Kidney epithelial cell (primary cell): ENCODE data around the gene SREK1. TPM values are rescaled to one million over a fixed set of nuclear protein-coding genes. Genes with fewer than 3 reads are reported as not detected.
"Not testable (repeated sequence)": the region's sequence is repeated elsewhere in the genome, so short reads cannot be mapped to it uniquely, and the experiment has no call there.

ENCODE experiments used
- DNase-seq: peaks from one replicate; pipeline ENCODE4 v3.0.0-alpha.2; 2010; ENCODE audit warnings: low read depth
- H3K27me3 ChIP-seq: 2 replicates; pipeline ENCODE4 v1.6.0; 2011; ENCODE audit warnings: low read length; ENCODE audit not compliant: control insufficient read depth, insufficient read depth
- H3K36me3 ChIP-seq: 2 replicates; pipeline ENCODE4 v1.5.1; 2011; ENCODE audit warnings: low read length; ENCODE audit not compliant: control insufficient read depth, insufficient read depth
- H3K4me3 ChIP-seq: 2 replicates; pipeline ENCODE4 v1.5.1; 2011; ENCODE audit warnings: low read depth, mild to moderate bottlenecking, control low read depth, low read length
- total RNA-seq: library from RNA; depleted of rRNA; stranded (reverse); fragments of >200 nt; gene quantifications from 2 replicates; pipeline ENCODE4 v1.2.3, GENCODE V29; 2015
- TF ChIP-seq, protein P1 (sequence below): IDR thresholded peaks from 2 replicates; pipeline ENCODE4 v1.5.1; 2011; ENCODE audit warnings: mild to moderate bottlenecking, moderate library complexity, low read length, control low read depth, inconsistent platforms; ENCODE audit not compliant: insufficient read depth, poor library complexity, severe bottlenecking

The SREK1 gene
- total RNA-seq, 1 donor from 2014 or later = 26.9 TPM

DNA sequence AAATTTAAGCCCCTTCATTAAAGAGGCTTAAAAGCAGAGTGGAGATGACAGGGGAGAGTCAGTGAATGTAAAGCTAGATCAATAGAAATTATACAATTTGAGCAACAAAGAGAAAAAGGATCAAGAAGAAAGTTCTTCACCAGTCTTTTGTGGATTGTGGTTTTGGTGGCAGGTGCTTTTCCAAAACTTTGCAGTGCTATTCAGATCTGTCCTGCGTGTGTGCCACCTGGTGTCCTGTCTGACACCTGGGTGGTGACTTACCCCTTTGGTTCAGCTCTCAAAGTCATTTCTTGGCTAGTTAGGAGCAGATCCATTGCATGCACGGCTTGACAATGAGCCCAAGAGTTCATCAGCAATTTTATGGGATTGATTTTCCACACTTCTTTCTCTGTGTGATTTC lies 69.4 kb downstream of the SREK1 start:
- Histone ChIP-seq H3K4me3 (no peak overlapping the region), H3K36me3 (no peaks in the 10 kb centered on the region), H3K27me3 (no peaks in the 10 kb centered on the region)
- TF ChIP-seq, protein P1, sequence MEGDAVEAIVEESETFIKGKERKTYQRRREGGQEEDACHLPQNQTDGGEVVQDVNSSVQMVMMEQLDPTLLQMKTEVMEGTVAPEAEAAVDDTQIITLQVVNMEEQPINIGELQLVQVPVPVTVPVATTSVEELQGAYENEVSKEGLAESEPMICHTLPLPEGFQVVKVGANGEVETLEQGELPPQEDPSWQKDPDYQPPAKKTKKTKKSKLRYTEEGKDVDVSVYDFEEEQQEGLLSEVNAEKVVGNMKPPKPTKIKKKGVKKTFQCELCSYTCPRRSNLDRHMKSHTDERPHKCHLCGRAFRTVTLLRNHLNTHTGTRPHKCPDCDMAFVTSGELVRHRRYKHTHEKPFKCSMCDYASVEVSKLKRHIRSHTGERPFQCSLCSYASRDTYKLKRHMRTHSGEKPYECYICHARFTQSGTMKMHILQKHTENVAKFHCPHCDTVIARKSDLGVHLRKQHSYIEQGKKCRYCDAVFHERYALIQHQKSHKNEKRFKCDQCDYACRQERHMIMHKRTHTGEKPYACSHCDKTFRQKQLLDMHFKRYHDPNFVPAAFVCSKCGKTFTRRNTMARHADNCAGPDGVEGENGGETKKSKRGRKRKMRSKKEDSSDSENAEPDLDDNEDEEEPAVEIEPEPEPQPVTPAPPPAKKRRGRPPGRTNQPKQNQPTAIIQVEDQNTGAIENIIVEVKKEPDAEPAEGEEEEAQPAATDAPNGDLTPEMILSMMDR = no peak
- DNase-seq = no peak

DNA sequence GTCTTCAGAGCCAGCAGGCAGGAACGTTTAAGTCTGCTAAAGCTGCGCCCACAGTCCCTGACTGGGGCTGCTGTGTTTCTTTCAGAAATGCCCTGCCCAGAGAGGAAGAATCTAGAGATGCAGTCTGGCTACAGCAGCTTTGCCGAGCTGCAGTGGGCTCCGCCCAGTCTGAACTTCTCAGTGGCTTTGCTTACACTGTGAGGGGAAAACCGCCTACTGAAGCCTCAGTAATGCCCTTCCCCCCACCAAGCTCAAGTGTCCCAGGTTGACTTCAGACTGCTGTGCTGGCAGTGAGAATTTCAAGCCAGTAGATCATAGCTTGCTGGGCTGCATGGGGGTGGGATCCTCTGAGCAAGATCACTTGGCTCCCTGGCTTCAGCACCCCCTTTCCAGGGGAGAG lies 78.4 kb downstream of the SREK1 start:
- no peak overlapping the region for H3K4me3 ChIP-seq
- no peaks in the 10 kb centered on the region for H3K27me3 ChIP-seq
- no peaks in the 10 kb centered on the region for H3K36me3 ChIP-seq
- TF ChIP-seq, protein P1 = no peak
- DNase-seq = no peak

DNA sequence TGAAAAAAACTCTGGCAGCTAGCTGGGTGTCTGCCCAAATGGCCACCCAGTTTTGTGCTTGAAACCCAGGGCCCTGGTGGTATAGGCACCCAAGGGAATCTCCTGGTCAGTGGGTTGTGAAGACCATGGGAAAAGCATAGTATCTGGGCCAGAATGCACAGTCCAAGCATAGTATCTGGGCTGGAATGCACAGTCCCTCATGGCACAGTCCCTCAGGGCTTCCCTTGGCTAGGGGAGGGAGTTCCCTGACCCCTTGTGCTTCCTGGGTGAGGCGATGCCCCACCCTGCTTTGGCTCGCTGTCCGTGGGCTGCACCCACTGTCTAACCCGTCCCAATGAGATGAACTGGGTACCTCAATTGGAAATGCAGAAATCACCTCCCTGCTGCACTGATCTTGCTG lies 78.8 kb downstream of the SREK1 start:
- DNase-seq, H3K4me3 ChIP-seq, H3K27me3 ChIP-seq, H3K36me3 ChIP-seq: not testable (repeated sequence)

DNA sequence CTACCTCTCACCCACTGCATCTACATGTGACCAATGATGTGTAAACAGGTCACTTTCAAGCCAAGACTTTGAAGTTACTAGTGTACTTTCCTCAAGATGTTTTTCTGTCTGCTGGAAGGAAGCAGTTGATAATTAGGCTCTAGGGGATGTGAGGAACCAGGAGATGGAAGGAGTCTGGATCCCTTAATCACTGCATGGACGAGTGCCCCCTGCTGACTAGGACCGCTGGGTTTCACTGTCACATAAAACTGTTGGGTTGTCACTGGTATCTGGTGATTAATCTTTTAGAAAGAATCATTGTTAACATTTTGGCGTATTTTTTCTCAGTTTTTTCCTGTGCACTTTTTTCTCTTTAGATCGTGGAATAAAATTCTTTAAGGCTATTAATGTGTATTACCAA lies 79.5 kb downstream of the SREK1 start:
- Histone ChIP-seq H3K4me3 (no peak overlapping the region), H3K36me3 (no peaks in the 10 kb centered on the region), H3K27me3 (no peaks in the 10 kb centered on the region)
- TF ChIP-seq, protein P1 = peak; percentile 48
- DNase-seq = no peak

DNA sequence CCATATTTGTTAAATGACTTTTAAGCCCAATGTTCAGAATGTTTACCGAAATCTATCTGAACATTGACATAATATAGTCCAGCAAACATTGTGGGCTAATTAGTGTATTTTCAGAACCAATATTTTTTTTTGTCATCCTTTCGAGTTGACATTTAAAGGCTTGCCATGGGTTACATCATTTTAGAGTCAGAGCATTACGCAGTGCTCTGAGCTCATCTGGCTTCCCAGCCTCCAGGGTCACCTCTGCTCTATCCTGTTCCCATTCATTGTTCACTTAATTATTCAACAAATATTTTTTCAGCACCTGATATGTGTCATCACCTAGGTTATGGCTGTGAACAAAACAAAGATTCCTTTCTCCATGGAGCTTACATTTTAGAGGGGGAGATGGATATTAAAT lies 80.2 kb downstream of the SREK1 start:
- TF ChIP-seq, protein P1 = no peak
- DNase-seq = no peak
- Histone ChIP-seq H3K36me3 (no peaks in the 10 kb centered on the region), H3K27me3 (no peaks in the 10 kb centered on the region), H3K4me3 (no peak overlapping the region)

DNA sequence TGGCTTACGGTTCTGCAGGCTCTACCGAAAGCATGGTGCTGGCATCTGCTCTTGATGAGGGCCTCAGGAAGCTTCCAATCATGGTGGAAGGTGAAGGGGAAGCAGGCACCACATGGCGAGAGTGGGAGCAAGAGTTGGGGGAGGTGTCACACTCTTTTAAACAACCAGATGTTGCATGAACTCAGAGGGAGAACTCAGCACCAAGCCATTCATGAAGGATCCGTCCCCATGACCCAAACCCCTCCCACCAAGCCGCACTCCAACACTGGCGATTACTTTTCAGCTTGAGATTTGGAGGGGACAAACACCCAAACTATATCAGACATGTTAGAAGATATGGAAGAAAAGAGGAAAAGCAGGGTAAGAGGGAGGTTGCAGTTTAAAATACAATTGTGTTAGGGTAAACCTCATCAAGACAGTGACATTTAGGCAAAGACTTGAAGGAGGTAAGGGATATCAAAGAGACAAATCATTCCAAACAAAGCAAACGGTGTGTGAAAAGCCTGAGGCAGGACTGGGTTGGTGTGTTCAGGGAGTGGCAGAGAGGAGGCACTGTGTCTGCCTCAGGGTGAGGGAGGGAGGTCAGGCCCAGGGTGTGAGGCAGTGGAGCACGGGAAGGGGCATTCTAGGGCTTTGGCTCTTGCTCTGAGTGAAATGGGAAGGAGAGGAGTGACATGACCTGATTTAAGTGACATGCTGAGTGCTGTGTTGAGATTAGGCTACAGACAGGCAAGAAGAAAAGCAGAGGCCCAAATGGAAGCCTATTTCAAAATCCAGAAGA lies 80.9 kb downstream of the SREK1 start:
- no peak for DNase-seq
- TF ChIP-seq, protein P1 = no peak
- H3K4me3 ChIP-seq = no peak overlapping the region

More for the DNA sequence above, 80.9 kb downstream of the SREK1 start:
- Histone ChIP-seq H3K36me3 (no peaks in the 10 kb centered on the region), H3K27me3 (no peaks in the 10 kb centered on the region)
